ENCODE data around the gene NDUFC2.
"Not testable (repeated sequence)": the region's sequence is repeated elsewhere in the genome, so short reads cannot be mapped to it uniquely, and the experiment has no call there.

NDUFC2 gene

DNA sequence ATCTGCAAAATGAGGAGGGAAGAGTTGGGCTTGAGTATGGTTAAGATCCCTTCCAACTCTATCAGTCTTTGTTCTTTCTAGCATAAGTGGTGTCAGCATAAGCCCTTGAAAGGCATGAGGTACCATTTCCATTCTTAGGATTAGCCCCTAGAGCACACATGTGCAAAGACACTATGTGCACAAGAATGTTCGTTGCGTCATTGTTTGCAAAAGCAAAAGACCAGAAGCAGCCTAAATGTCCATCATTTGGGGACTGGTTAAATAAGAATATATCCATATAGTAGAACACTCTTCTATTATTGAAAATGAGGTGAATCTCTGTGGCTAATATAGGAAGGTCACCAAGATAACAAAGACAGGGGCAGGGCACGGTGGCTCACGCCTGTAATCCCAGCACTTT is 46.6 kb downstream of the NDUFC2 start:
- TF ChIP-seq, protein P1, sequence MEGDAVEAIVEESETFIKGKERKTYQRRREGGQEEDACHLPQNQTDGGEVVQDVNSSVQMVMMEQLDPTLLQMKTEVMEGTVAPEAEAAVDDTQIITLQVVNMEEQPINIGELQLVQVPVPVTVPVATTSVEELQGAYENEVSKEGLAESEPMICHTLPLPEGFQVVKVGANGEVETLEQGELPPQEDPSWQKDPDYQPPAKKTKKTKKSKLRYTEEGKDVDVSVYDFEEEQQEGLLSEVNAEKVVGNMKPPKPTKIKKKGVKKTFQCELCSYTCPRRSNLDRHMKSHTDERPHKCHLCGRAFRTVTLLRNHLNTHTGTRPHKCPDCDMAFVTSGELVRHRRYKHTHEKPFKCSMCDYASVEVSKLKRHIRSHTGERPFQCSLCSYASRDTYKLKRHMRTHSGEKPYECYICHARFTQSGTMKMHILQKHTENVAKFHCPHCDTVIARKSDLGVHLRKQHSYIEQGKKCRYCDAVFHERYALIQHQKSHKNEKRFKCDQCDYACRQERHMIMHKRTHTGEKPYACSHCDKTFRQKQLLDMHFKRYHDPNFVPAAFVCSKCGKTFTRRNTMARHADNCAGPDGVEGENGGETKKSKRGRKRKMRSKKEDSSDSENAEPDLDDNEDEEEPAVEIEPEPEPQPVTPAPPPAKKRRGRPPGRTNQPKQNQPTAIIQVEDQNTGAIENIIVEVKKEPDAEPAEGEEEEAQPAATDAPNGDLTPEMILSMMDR (conservative IDR thresholded peaks at IDR 0.05), result no peak

GRCh38 chr11:78032090-78032489 is 47.6 kb downstream of the NDUFC2 start:
- peak overlapping the region; percentile 88; the same call in 1 of the 2 replicates for H3K27ac ChIP-seq
- TF ChIP-seq, protein P1 (conservative IDR thresholded peaks at IDR 0.05), result no peak

More for the DNA sequence above, 46.6 kb downstream of the NDUFC2 start:
- no peak overlapping the region; the same call in 1 of the 2 replicates for H3K27ac ChIP-seq

- H3K27ac ChIP-seq, result peak overlapping the region; percentile 88
- TF ChIP-seq, protein P1 (conservative IDR thresholded peaks at IDR 0.05), result no peak
These were observed 48.0 kb downstream of the NDUFC2 start for GRCh38 chr11:78031629-78032028.

- TF ChIP-seq, protein P1 (conservative IDR thresholded peaks at IDR 0.05), result no peak
- H3K27ac ChIP-seq, result peak overlapping the region; percentile 88
These were observed 49.0 kb downstream of the NDUFC2 start for GRCh38 chr11:78030429-78031325.

GRCh38 chr11:78028423-78028822 is 51.2 kb downstream of the NDUFC2 start:
- H3K27ac ChIP-seq, result not testable (repeated sequence)

DNA sequence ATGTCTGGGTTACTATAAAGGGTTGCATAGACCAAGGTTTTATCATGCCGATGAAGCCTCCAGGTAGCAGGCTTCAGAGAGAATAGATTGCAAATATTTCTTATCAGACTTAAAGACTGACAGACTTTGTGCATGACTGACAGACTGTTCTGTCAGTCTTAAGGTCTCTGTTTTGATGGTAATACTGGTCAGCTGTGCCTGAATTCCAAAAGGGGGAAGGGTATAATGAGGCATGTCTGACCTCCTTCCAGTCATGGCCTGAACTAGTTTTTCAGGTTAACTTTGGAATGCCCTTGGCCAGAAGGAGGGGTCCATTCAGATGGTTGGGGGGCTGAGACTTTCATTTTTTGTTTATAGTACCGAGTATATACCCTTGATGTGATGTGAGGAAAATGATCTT is 51.9 kb downstream of the NDUFC2 start:
- no peak overlapping the region for H3K27ac ChIP-seq
- TF ChIP-seq, protein P1 (conservative IDR thresholded peaks at IDR 0.05), result no peak

DNA sequence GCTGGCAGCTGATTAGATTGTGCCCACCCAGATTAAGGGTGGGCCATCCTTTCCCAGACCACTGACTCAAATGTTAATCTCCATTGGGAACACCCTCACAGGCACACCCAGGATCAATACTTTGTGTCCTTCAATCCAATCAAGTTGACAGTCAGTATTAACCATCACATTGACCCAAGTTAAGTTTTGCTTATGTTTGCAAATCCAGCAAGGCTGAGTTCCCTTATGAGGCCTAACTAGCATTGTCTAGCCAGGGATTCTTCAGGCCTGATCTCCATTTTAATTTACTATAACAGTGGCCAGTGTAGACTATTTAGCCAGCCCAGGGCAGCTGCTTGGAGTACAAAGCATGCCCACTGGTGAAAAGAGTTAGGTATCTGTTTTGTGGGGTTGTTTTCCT is 54.3 kb downstream of the NDUFC2 start:
- H3K27ac ChIP-seq, result no peak overlapping the region
- TF ChIP-seq, protein P1 (conservative IDR thresholded peaks at IDR 0.05), result no peak

GRCh38 chr11:78023426-78023825 is 56.2 kb downstream of the NDUFC2 start:
- peak overlapping the region; percentile 60; the same call in 1 of the 2 replicates for H3K27ac ChIP-seq
- TF ChIP-seq, protein P1 (conservative IDR thresholded peaks at IDR 0.05), result no peak
